ENCODE results near the gene MCEMP1. TPM values are rescaled to one million over a fixed set of nuclear protein-coding genes. Genes with fewer than 3 reads are reported as not detected.

Gene MCEMP1
- total RNA-seq, 1 donor from 2014 or later, result not detected

- Histone ChIP-seq H3K4me1 (no peaks in the 10 kb centered on the region), H3F3A (ENCODE audit: low read depth) (no peaks in the 10 kb centered on the region), H3K27ac (no peak overlapping the region), H3K4me3 (no peak overlapping the region), H3K9me3 (ENCODE audit: low read depth) (no peaks in the 10 kb centered on the region), H3K36me3 (no peaks in the 10 kb centered on the region), H3K4me2 (no peak overlapping the region), H3K9ac (no peak overlapping the region), H2AFZ (replicated peaks) (no peak overlapping the region), H4K20me1 (ENCODE audit: low read depth) (no peaks in the 10 kb centered on the region), H3K79me2 (ENCODE audit: low read depth) (no peaks in the 10 kb centered on the region), H3K27me3 (peaks cover 52% of the 10 kb centered on the region)
- Mint-ChIP-seq H3K9me3 (no peaks in the 10 kb centered on the region), H3K4me3 (no peak overlapping the region), H3K4me1 (no peaks in the 10 kb centered on the region), H3K27ac (no peak overlapping the region), H3K36me3 (no peaks in the 10 kb centered on the region), H3K27me3 (ENCODE audit: insufficient read depth, low read depth) (peaks cover 2% of the 10 kb centered on the region)
- TF ChIP-seq EZH2phosphoT487 (IDR thresholded peaks at IDR 0.05) (no peak), EZH2 (IDR thresholded peaks at IDR 0.05) (no peak)
- TF ChIP-seq, protein P1, sequence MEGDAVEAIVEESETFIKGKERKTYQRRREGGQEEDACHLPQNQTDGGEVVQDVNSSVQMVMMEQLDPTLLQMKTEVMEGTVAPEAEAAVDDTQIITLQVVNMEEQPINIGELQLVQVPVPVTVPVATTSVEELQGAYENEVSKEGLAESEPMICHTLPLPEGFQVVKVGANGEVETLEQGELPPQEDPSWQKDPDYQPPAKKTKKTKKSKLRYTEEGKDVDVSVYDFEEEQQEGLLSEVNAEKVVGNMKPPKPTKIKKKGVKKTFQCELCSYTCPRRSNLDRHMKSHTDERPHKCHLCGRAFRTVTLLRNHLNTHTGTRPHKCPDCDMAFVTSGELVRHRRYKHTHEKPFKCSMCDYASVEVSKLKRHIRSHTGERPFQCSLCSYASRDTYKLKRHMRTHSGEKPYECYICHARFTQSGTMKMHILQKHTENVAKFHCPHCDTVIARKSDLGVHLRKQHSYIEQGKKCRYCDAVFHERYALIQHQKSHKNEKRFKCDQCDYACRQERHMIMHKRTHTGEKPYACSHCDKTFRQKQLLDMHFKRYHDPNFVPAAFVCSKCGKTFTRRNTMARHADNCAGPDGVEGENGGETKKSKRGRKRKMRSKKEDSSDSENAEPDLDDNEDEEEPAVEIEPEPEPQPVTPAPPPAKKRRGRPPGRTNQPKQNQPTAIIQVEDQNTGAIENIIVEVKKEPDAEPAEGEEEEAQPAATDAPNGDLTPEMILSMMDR (IDR thresholded peaks at IDR 0.05), result no peak
- no peak for DNase-seq (ENCODE audit: low spot score)
Measured at GRCh38 chr19:7697721-7698287, 20.9 kb downstream of the MCEMP1 start.

GRCh38 chr19:7698583-7698982 is 21.7 kb downstream of the MCEMP1 start:
- peaks cover 47% of the 10 kb centered on the region for H3K27me3 ChIP-seq
- H3K79me2 ChIP-seq (ENCODE audit: low read depth), result no peaks in the 10 kb centered on the region
- H2AFZ ChIP-seq (replicated peaks), result no peak overlapping the region
- peak overlapping the region; percentile 46 for H3K4me3 Mint-ChIP-seq
- H3K4me2 ChIP-seq, result no peak overlapping the region
- H3K36me3 ChIP-seq, result no peaks in the 10 kb centered on the region
- H3K27me3 Mint-ChIP-seq (ENCODE audit: insufficient read depth, low read depth), result peaks cover 2% of the 10 kb centered on the region
- no peak overlapping the region for H3K27ac Mint-ChIP-seq
- H3K4me1 ChIP-seq, result no peaks in the 10 kb centered on the region
- no peak overlapping the region for H3K4me3 ChIP-seq
- no peaks in the 10 kb centered on the region for H3F3A ChIP-seq (ENCODE audit: low read depth)
- H3K9me3 Mint-ChIP-seq, result no peaks in the 10 kb centered on the region
- H3K9ac ChIP-seq, result no peak overlapping the region
- no peak for DNase-seq (ENCODE audit: low spot score)
- H3K4me1 Mint-ChIP-seq, result no peaks in the 10 kb centered on the region
- no peak overlapping the region for H3K27ac ChIP-seq
- no peaks in the 10 kb centered on the region for H3K36me3 Mint-ChIP-seq
- no peaks in the 10 kb centered on the region for H3K9me3 ChIP-seq (ENCODE audit: low read depth)
- TF ChIP-seq EZH2 (IDR thresholded peaks at IDR 0.05), result no peak
- no peak for TF ChIP-seq EZH2phosphoT487 (IDR thresholded peaks at IDR 0.05)
- TF ChIP-seq, protein P1 (IDR thresholded peaks at IDR 0.05), result no peak
- H4K20me1 ChIP-seq (ENCODE audit: low read depth), result no peaks in the 10 kb centered on the region

GRCh38 chr19:7699003-7699402 is 22.1 kb downstream of the MCEMP1 start:
- Histone ChIP-seq H3K4me1 (no peaks in the 10 kb centered on the region), H3K79me2 (ENCODE audit: low read depth) (no peaks in the 10 kb centered on the region), H4K20me1 (ENCODE audit: low read depth) (no peaks in the 10 kb centered on the region), H3K9me3 (ENCODE audit: low read depth) (no peaks in the 10 kb centered on the region), H3K9ac (no peak overlapping the region), H3K4me3 (no peak overlapping the region), H3K36me3 (no peaks in the 10 kb centered on the region), H2AFZ (replicated peaks) (no peak overlapping the region), H3K27me3 (peaks cover 47% of the 10 kb centered on the region), H3K27ac (no peak overlapping the region), H3F3A (ENCODE audit: low read depth) (no peaks in the 10 kb centered on the region), H3K4me2 (no peak overlapping the region)
- no peaks in the 10 kb centered on the region for H3K36me3 Mint-ChIP-seq
- H3K4me1 Mint-ChIP-seq, result no peaks in the 10 kb centered on the region
- no peak overlapping the region for H3K27ac Mint-ChIP-seq
- H3K4me3 Mint-ChIP-seq, result peak overlapping the region; percentile 46
- DNase-seq (ENCODE audit: low spot score), result no peak
- H3K9me3 Mint-ChIP-seq, result no peaks in the 10 kb centered on the region
- H3K27me3 Mint-ChIP-seq (ENCODE audit: insufficient read depth, low read depth), result peaks cover 2% of the 10 kb centered on the region
- TF ChIP-seq, protein P1 (IDR thresholded peaks at IDR 0.05), result no peak
- TF ChIP-seq EZH2phosphoT487 (IDR thresholded peaks at IDR 0.05) (no peak), EZH2 (IDR thresholded peaks at IDR 0.05) (no peak)

Measured in neural progenitor cell (in vitro differentiated cells).